Measurements from ENCODE around the gene TBX1.

The TBX1 gene

DNA sequence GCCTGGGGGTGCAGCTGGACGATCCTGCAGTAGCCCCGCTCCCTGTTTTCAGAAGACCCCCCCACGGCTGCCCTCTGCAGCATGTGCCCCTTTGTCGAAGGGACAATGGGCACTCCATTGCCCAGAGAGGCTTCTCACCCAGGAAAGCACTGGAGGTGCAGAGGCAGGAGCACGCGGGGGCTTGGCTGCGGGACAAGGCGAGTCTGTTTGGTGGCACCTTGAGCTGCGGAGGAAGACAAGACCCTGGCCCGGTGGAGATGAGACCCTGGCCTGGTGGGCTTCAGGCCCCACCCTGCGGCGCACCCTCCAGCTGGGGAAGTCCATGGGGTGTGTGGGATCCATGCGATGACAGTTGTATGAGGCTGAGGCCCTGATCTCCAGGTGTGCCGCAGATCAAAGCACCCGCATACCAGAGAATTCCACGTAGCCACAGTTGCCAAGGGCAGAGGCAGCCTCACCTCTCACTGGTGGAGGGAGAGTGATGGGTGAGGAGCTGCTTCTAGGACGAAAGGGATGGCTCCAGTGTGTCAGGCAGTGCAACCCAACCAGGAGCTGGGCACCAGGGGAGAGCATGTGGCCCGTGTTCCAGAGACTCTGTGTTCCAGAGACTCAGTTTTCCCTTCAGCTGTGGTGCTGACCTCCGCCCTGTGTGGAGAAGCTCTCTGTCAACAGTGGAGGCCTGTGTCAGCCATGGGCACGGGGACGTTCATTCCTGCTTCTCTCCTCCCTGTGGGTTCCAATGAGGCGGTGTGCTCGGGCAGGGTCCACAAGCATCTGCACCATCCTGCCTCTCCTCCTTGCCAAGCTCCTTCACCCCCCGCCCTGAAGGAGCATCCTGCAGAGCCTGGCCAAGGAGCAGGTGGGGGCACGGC is 10.0 kb downstream of the TBX1 start:
- H3K27ac ChIP-seq (ENCODE audit: low read depth, low read length) = no peak overlapping the region
- no peaks in the 10 kb centered on the region for H4K20me1 ChIP-seq (ENCODE audit: low read depth, low read length)
- no peak overlapping the region for H3K9ac ChIP-seq (ENCODE audit: low read length)
- no peaks in the 10 kb centered on the region for H3K9me3 ChIP-seq (ENCODE audit: insufficient read depth, low read length)
- H3F3A ChIP-seq (ENCODE audit: insufficient read depth) = no peaks in the 10 kb centered on the region
- TF ChIP-seq CTCF (IDR thresholded peaks at IDR 0.05; ENCODE audit: insufficient read depth, low read length, poor library complexity, severe bottlenecking) (no peak), EZH2phosphoT487 (conservative IDR thresholded peaks at IDR 0.05; ENCODE audit: low read length) (no peak)
- H3K4me3 ChIP-seq (ENCODE audit: insufficient read depth, low read length, poor library complexity, severe bottlenecking) = no peak overlapping the region
- H3K36me3 ChIP-seq (ENCODE audit: low read length) = no peaks in the 10 kb centered on the region
- H3K27me3 ChIP-seq (ENCODE audit: low read length) = no peaks in the 10 kb centered on the region
- no peaks in the 10 kb centered on the region for H3K9me2 ChIP-seq (replicated peaks; ENCODE audit: insufficient read depth, low read length)
- H2AFZ ChIP-seq (ENCODE audit: low read depth, low read length, severe bottlenecking) = no peak overlapping the region
- H3K79me2 ChIP-seq (ENCODE audit: insufficient read depth, low read length) = no peaks in the 10 kb centered on the region
- H3K4me2 ChIP-seq (ENCODE audit: low read depth, low read length, poor library complexity, severe bottlenecking) = no peak overlapping the region

- Histone ChIP-seq H3K27ac (ENCODE audit: low read depth, low read length) (no peak overlapping the region), H3F3A (ENCODE audit: insufficient read depth) (no peaks in the 10 kb centered on the region), H3K4me2 (ENCODE audit: low read depth, low read length, poor library complexity, severe bottlenecking) (no peak overlapping the region), H3K36me3 (ENCODE audit: low read length) (no peaks in the 10 kb centered on the region), H2AFZ (ENCODE audit: low read depth, low read length, severe bottlenecking) (no peak overlapping the region), H3K79me2 (ENCODE audit: insufficient read depth, low read length) (no peaks in the 10 kb centered on the region), H3K9me3 (ENCODE audit: insufficient read depth, low read length) (no peaks in the 10 kb centered on the region), H3K9me2 (replicated peaks; ENCODE audit: insufficient read depth, low read length) (no peaks in the 10 kb centered on the region), H3K27me3 (ENCODE audit: low read length) (no peaks in the 10 kb centered on the region), H3K9ac (ENCODE audit: low read length) (no peak overlapping the region), H4K20me1 (ENCODE audit: low read depth, low read length) (no peaks in the 10 kb centered on the region), H3K4me3 (ENCODE audit: insufficient read depth, low read length, poor library complexity, severe bottlenecking) (no peak overlapping the region)
- TF ChIP-seq EZH2phosphoT487 (conservative IDR thresholded peaks at IDR 0.05; ENCODE audit: low read length) = no peak
- TF ChIP-seq CTCF (IDR thresholded peaks at IDR 0.05; ENCODE audit: insufficient read depth, low read length, poor library complexity, severe bottlenecking) = no peak
Measured at GRCh38 chr22:19772422-19772672, 11.8 kb downstream of the TBX1 start.

DNA sequence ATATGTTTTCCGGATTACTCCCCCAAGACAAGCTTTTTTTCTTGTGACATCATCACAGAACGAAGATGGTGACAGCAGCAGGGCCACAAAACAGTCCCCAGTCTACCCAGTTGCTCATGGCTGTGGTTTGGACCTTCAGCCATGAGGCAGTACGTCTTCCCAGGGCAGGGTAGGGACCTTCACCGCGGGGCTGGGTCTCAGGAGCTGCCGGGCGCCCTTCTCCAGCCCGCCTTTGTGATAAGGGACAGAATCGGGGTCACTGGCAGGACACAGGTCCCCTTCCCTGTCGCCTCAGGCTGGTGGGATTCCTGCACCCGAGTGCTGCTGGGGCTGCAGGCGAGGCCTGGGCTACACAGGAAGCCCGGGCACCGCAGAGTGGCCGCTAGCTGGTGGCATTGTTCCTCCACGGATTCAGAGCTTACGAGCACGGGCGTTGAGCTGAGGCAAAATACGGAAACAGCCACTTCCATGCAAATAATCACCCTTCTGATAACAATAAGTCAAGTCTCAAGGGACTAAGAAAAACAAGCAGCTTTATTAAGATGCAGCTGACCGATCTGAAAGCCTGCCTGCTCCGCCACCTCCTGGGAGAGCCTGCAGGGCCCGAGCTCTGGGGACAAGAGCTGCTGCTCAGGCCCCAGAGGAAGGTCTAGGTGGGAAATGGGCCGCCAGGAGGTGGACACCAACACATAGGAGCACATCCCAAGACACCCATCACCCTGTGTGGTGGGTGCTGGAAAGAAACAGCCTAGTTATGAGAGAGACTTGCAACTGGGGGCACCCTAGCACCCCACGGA is 12.3 kb downstream of the TBX1 start:
- no peaks in the 10 kb centered on the region for H3K79me2 ChIP-seq (ENCODE audit: insufficient read depth, low read length)
- TF ChIP-seq EZH2phosphoT487 (conservative IDR thresholded peaks at IDR 0.05; ENCODE audit: low read length) (no peak), CTCF (IDR thresholded peaks at IDR 0.05; ENCODE audit: insufficient read depth, low read length, poor library complexity, severe bottlenecking) (no peak)
- H3K27ac ChIP-seq (ENCODE audit: low read depth, low read length) = no peak overlapping the region
- no peaks in the 10 kb centered on the region for H3F3A ChIP-seq (ENCODE audit: insufficient read depth)
- H4K20me1 ChIP-seq (ENCODE audit: low read depth, low read length) = no peaks in the 10 kb centered on the region
- no peaks in the 10 kb centered on the region for H3K9me2 ChIP-seq (replicated peaks; ENCODE audit: insufficient read depth, low read length)
- H3K4me3 ChIP-seq (ENCODE audit: insufficient read depth, low read length, poor library complexity, severe bottlenecking) = no peak overlapping the region
- no peaks in the 10 kb centered on the region for H3K9me3 ChIP-seq (ENCODE audit: insufficient read depth, low read length)
- H3K36me3 ChIP-seq (ENCODE audit: low read length) = no peaks in the 10 kb centered on the region
- no peak overlapping the region for H2AFZ ChIP-seq (ENCODE audit: low read depth, low read length, severe bottlenecking)
- H3K4me2 ChIP-seq (ENCODE audit: low read depth, low read length, poor library complexity, severe bottlenecking) = no peak overlapping the region
- no peaks in the 10 kb centered on the region for H3K27me3 ChIP-seq (ENCODE audit: low read length)
- H3K9ac ChIP-seq (ENCODE audit: low read length) = no peak overlapping the region
